Right lung (tissue), 5 donors: ENCODE results near the gene LMOD3. TPM values are rescaled to one million over a fixed set of nuclear protein-coding genes. Genes with fewer than 3 reads are reported as not detected.

Experiments
- DNase-seq, 2 donors: peaks; one replicate each; pipeline ENCODE4 v3.0.0-alpha.2; 2013
- polyA plus RNA-seq, 5 donors: library from polyadenylated mRNA; unstranded; fragments of 120-200 nt; gene quantifications; one replicate each; pipeline versions ENCODE4 v1.2.1 to v1.2.3, GENCODE V29; 2013; ENCODE audit warnings: inconsistent platforms in 1 of 5, low replicate concordance in 1 of 5; ENCODE audit not compliant: insufficient read length in 5 of 5, insufficient read depth in 1 of 5

Gene LMOD3
- polyA plus RNA-seq, 5 donors = 0.26 to 5.2 (median 0.57) TPM

- no peak for DNase-seq
Measured at GRCh38 chr3:69092030-69092516, 30.3 kb downstream of the LMOD3 start.

GRCh38 chr3:69091389-69092029, 30.9 kb downstream of the LMOD3 start:
- DNase-seq = no peak

- DNase-seq = no peak
Measured at GRCh38 chr3:69090021-69090420, 32.4 kb downstream of the LMOD3 start.

- no peak for DNase-seq
Measured at GRCh38 chr3:69088063-69088462, 34.3 kb downstream of the LMOD3 start.

- DNase-seq = no peak
Measured at GRCh38 chr3:69087030-69087791, 35.2 kb downstream of the LMOD3 start.

GRCh38 chr3:69085833-69086722, 36.3 kb downstream of the LMOD3 start:
- peak; percentile 40 to 63 for DNase-seq

GRCh38 chr3:69085168-69085832, 37.1 kb downstream of the LMOD3 start:
- DNase-seq = no peak

- peak; percentile 89 for DNase-seq
Measured at GRCh38 chr3:69084326-69085167, 37.8 kb downstream of the LMOD3 start, which contains the start of gene ARL6IP5. Gene ARL6IP5 (plus strand): TSS chr3:69084937. CDS start chr3:69085048, 111 bp downstream.

- DNase-seq = no peak
Measured at GRCh38 chr3:69082805-69083204, 39.6 kb downstream of the LMOD3 start.

GRCh38 chr3:69082361-69082760, 40.0 kb downstream of the LMOD3 start:
- no peak for DNase-seq

GRCh38 chr3:69081583-69082262, 40.7 kb downstream of the LMOD3 start:
- DNase-seq = no peak

- peak; percentile 77 to 80 for DNase-seq
Measured at GRCh38 chr3:69080233-69080920, 42.0 kb downstream of the LMOD3 start, which contains the start of gene UBA3. Gene UBA3 (minus strand): TSS chr3:69080365. CDS start chr3:69080353, 12 bp downstream.

- no peak for DNase-seq
Measured at GRCh38 chr3:69079269-69080159, 42.9 kb downstream of the LMOD3 start.

GRCh38 chr3:69072928-69073327, 49.5 kb downstream of the LMOD3 start:
- no peak for DNase-seq

GRCh38 chr3:69066121-69066520, 56.3 kb downstream of the LMOD3 start:
- DNase-seq = no peak

- DNase-seq = no peak
Measured at GRCh38 chr3:69065318-69065964, 57.0 kb downstream of the LMOD3 start.

GRCh38 chr3:69063636-69064035, 58.8 kb downstream of the LMOD3 start:
- DNase-seq = no peak

GRCh38 chr3:69059688-69060087, 62.7 kb downstream of the LMOD3 start:
- DNase-seq = no peak
